OCI-LY1 (cell line): ENCODE measurements around the gene G2E3.
"Not testable (repeated sequence)": the region's sequence is repeated elsewhere in the genome, so short reads cannot be mapped to it uniquely, and the experiment has no call there.

ENCODE experiments used
- EZH2 ChIP-seq: fragments of 200-600 bp; sonication (generic), shearing (Covaris generic); IDR thresholded peaks from 2 replicates; pipeline ENCODE4 v1.8.0; 2017; ENCODE audit warnings: borderline replicate concordance, mixed run types, mild to moderate bottlenecking, antibody characterized with exemption, low read length, moderate library complexity, mixed read lengths
- TF ChIP-seq, protein P1 (sequence below): fragments of 200-600 bp; sonication (generic), shearing (Covaris generic); IDR thresholded peaks from 2 replicates; pipeline ENCODE4 v1.5.1; 2017; ENCODE audit warnings: mild to moderate bottlenecking, antibody characterized with exemption, low read length, moderate library complexity, mixed read lengths

GRCh38 chr14:30546735-30547134 is 12.2 kb upstream of the G2E3 start:
- TF ChIP-seq EZH2, result not testable (repeated sequence)
- TF ChIP-seq, protein P1, sequence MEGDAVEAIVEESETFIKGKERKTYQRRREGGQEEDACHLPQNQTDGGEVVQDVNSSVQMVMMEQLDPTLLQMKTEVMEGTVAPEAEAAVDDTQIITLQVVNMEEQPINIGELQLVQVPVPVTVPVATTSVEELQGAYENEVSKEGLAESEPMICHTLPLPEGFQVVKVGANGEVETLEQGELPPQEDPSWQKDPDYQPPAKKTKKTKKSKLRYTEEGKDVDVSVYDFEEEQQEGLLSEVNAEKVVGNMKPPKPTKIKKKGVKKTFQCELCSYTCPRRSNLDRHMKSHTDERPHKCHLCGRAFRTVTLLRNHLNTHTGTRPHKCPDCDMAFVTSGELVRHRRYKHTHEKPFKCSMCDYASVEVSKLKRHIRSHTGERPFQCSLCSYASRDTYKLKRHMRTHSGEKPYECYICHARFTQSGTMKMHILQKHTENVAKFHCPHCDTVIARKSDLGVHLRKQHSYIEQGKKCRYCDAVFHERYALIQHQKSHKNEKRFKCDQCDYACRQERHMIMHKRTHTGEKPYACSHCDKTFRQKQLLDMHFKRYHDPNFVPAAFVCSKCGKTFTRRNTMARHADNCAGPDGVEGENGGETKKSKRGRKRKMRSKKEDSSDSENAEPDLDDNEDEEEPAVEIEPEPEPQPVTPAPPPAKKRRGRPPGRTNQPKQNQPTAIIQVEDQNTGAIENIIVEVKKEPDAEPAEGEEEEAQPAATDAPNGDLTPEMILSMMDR, result not testable (repeated sequence)
